ENCODE data around the gene PICK1.

- TF ChIP-seq CTCF (conservative IDR thresholded peaks at IDR 0.05; ENCODE audit: low read depth, low read length), result no peak
- no peak for TF ChIP-seq MXI1 (IDR thresholded peaks at IDR 0.05; ENCODE audit: borderline replicate concordance, low read depth, low read length)
- no peak for TF ChIP-seq POLR2A (IDR thresholded peaks at IDR 0.05; ENCODE audit: low read depth, low read length)
- TF ChIP-seq FOS (IDR thresholded peaks at IDR 0.05; ENCODE audit: low read depth, low read length), result no peak
Observed at GRCh38 chr22:38017272-38017920, 39.8 kb upstream of the PICK1 start.

Measured in IMR-90 (cell line).